AG09319 (cell line): ENCODE measurements around the gene MC2R.

Source experiments
- DNase-seq: peaks from one replicate; pipeline ENCODE4 v3.0.0-alpha.2; 2010; ENCODE audit warnings: low read depth; ENCODE audit errors: extremely low read depth
- CTCF ChIP-seq: IDR thresholded peaks from 2 replicates; pipeline ENCODE4 v1.5.1; 2011; ENCODE audit warnings: low read depth, mild to moderate bottlenecking, inconsistent platforms, low read length, moderate library complexity

The MC2R gene

GRCh38 chr18:13915391-13915790, at the start of gene MC2R:
Gene MC2R, minus strand, starts transcription at chr18:13915536. Its CDS starts 30,018 bp downstream, at chr18:13885518.
- TF ChIP-seq CTCF: no peak
- no peak for DNase-seq

GRCh38 chr18:13945811-13946210, 30.5 kb upstream of the MC2R start:
- DNase-seq: no peak
- TF ChIP-seq CTCF: no peak

GRCh38 chr18:13943338-13943737, 28.0 kb upstream of the MC2R start:
- DNase-seq: no peak
- no peak for TF ChIP-seq CTCF

GRCh38 chr18:13940326-13940725, 25.0 kb upstream of the MC2R start:
- TF ChIP-seq CTCF: no peak
- no peak for DNase-seq

GRCh38 chr18:13934676-13935075, 19.3 kb upstream of the MC2R start:
- TF ChIP-seq CTCF: no peak
- DNase-seq: no peak

GRCh38 chr18:13934058-13934457, 18.7 kb upstream of the MC2R start:
- no peak for TF ChIP-seq CTCF
- no peak for DNase-seq

GRCh38 chr18:13932285-13933025, 17.1 kb upstream of the MC2R start:
- no peak for DNase-seq
- TF ChIP-seq CTCF: no peak
